Measurements from ENCODE around the gene ALDH2.

- TF ChIP-seq, protein P1, sequence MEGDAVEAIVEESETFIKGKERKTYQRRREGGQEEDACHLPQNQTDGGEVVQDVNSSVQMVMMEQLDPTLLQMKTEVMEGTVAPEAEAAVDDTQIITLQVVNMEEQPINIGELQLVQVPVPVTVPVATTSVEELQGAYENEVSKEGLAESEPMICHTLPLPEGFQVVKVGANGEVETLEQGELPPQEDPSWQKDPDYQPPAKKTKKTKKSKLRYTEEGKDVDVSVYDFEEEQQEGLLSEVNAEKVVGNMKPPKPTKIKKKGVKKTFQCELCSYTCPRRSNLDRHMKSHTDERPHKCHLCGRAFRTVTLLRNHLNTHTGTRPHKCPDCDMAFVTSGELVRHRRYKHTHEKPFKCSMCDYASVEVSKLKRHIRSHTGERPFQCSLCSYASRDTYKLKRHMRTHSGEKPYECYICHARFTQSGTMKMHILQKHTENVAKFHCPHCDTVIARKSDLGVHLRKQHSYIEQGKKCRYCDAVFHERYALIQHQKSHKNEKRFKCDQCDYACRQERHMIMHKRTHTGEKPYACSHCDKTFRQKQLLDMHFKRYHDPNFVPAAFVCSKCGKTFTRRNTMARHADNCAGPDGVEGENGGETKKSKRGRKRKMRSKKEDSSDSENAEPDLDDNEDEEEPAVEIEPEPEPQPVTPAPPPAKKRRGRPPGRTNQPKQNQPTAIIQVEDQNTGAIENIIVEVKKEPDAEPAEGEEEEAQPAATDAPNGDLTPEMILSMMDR (IDR thresholded peaks at IDR 0.05): no peak
- TF ChIP-seq POLR2A (IDR thresholded peaks at IDR 0.05; ENCODE audit: low read depth): no peak
These were observed 8.6 kb upstream of the ALDH2 start for GRCh38 chr12:111758120-111758561.
